Posterior vena cava (tissue), 2 donors: Measurements from ENCODE around the gene MACF1. TPM values are rescaled to one million over a fixed set of nuclear protein-coding genes. Genes with fewer than 3 reads are reported as not detected.
"Not testable (repeated sequence)": the region's sequence is repeated elsewhere in the genome, so short reads cannot be mapped to it uniquely, and the experiment has no call there.

Experiments
- DNase-seq: peaks from one replicate; pipeline ENCODE4 v3.0.0-alpha.2; 2020; ENCODE audit warnings: low spot score
- intact Hi-C, 2 donors: fragments of 100-400 bp; cut with DNase I; formaldehyde crosslinking; loops; one replicate each; pipeline versions ENCODE4 v1.14.1 to v1.14.2; 2022 to 2023
- total RNA-seq, 2 donors: library from RNA; stranded (reverse); fragmentation: NEBNext Ultra II Directional; extraction: Animal tissue kit (Norgen Biotek cat#: 25700); gene quantifications; one replicate each; pipeline ENCODE4 v1.2.1, GENCODE V29; 2021
- donor health status: DM: yes; HTN: yes; CAD: no.
- donor health status: DM: yes; HTN: yes; CAD: no.

MACF1 gene
- total RNA-seq, 2 donors from 2014 or later: 596 to 609 TPM

DNA sequence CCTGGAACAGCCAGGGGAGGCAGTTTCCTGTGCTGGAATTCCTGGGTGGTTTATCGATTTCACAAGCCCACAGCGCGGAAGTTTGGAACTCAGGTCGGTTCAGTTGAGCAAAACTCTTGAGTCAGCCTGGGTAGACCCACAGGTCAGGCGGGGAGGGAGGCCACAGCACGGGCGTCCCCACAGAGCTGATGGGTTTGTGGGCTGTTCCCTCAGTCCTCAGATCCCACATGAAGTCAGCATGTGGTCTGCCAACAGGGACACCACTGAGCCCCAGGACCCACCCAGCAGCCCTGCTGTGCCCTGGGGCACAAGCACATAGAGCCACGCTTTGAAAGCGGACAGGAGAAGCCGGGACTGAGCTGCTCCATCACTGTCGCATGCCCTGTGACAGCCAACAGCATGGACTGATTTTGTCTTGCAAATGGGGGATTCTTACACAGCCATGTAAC lies 304.4 kb downstream of the MACF1 start:
- peak; percentile 79 for DNase-seq
- intact Hi-C loops: no loop called here

DNA sequence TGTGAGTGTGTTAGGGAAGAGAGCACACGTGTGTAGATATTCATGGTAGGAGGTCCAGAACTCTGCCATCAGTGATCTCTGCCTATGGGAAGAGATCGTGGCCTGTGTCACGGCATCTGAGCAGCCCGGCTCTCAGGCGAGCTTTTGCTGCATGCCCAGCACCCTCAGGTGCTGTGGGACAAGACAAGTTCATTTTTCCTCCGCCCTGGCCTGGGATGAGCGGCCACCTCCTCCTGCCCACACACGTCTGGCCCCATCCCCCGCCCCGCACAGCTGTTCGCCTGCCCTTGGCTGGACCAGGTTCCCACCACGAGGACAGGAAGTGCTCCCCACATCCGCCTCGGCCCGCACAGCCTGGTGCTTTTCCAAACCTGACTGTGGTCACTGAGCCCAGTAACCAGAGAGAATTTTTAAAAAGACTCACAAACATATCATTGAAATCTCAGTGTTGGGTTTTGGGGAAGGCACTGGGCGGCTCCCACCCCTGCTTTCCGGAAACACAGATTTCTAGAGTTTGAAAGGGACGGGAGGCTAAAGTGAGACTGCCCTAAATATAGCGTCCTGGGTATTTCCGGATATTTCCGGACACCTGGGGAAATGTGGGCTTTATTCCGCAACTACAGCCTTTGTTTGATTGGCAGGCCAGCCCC lies 305.0 kb downstream of the MACF1 start:
- peak; percentile 83 for DNase-seq
- intact Hi-C loops: no loop called here

DNA sequence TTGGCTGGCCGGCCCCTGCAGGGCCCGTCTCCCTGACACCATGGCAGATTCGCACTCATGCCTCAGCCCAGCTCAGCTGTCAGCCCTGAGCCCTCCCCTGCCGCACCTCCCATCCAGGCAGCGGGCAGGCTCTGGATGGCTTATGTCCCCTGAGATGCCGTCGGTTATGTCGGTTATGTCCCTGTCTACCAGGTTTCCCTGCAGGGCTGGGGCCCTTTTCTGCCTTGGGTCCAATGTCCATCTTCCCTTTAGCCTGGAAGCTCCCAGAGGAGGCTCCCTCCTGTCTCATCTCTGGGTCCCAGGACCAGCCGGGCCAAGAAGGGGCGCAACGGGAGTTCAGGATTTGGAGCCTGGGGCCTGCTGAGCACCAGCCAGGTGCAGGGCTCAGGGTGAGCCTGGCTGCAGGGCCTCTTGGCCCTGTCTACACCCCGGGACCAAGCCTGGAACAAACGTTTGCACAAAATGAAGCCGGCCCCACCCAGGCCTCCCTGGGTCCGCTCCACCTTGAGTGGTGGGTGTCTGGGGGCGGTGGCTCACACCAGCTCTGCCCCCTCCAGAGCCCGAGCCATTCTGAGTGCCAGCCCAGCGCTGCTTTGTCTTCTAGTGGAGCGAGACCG lies 306.2 kb downstream of the MACF1 start:
- peak; percentile 48 for DNase-seq
- intact Hi-C loops: not testable (repeated sequence)

DNA sequence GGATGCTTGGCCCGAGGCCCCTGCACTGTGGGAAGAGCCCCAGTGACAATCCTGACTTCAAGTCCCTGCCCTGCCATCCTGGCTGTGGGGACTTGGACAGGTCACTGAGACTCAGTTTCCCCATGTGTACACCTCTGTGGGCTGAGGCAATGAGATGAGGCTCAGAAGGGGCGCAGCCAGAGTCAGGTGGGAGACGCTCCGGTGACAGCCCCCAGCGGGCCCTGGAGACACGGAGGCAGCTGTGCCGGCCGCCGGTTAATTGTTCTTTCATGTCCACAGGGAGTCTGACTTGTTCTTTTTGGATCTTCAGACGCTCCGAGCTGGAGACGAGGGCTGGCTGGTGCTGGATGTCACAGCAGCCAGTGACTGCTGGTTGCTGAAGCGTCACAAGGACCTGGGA lies 307.0 kb downstream of the MACF1 start:
- intact Hi-C loops, DNase-seq: not testable (repeated sequence)

DNA sequence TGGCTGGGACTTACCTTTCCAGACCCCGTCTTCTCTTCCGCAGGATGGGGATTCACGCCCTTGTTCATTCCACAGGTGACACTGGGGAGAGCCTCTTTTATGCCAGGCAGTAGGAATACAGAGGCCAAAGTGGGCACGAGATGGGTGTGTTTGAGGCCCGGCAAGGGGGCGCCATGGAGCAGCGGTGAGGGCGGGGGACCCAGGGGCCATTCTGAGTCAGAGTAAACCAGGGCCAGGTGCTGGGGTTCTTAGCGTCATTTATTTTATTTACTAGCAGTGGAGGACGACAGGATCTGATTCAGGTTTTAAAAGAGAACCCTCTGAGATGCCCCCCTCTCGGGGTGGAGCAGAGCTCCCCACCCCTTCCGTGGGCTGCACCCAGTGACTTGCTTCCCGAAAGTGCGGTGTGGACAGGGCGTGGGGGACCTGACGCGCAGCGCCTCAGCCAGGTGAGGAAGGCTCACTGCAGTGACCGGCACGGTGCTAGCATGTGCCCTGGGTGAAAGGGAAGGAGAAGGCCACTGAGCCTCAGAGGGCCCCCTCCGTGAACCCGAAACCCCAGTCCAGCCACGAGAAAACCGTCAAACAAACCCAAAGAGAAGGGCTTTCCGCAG lies 307.8 kb downstream of the MACF1 start:
- DNase-seq, intact Hi-C loops: not testable (repeated sequence)

DNA sequence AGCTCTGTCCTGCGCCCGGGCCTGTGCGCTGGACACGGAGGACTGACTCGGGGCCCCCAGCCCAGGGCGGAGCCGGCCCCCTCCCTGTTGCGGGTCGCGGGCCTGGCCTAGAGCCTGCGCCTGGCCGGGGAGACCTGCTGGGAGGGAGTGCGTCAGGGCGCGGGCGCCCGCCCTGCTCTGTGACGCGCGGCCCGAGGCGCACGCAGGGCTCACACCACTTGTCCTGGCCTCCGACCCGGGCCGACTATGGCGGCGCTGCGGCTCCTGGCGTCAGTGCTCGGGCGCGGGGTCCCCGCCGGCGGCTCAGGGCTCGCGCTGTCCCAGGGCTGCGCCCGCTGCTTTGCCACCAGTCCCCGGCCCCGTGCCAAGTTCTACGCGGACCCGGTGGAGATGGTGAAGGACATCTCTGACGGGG lies 310.2 kb downstream of the MACF1 start:
- peak; percentile 83 for DNase-seq
- intact Hi-C loops: not testable (repeated sequence)

DNA sequence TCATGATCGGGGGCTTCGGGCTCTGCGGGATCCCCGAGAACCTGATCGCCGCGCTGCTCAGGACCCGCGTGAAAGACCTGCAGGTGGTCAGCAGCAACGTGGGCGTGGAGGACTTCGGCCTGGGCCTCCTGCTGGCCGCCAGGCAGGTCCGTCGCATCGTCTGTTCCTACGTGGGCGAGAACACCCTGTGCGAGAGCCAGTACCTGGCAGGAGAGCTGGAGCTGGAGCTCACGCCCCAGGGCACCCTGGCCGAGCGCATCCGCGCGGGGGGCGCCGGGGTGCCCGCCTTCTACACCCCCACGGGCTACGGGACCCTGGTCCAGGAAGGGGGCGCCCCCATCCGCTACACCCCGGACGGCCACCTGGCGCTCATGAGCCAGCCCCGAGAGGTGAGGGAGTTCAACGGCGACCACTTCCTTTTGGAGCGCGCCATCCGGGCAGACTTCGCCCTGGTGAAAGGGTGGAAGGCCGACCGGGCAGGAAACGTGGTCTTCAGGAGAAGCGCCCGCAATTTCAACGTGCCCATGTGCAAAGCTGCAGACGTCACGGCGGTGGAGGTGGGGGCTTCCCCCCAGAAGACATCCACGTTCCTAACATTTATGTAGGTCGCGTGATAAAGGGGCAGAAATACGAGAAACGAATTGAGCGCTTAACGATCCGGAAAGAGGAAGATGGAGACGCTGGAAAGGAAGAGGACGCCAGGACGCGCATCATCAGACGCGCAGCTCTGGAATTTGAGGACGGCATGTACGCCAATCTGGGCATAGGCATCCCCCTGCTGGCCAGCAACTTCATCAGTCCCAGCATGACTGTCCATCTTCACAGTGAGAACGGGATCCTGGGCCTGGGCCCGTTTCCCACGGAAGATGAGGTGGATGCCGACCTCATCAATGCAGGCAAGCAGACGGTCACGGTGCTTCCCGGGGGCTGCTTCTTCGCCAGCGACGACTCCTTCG lies 310.9 kb downstream of the MACF1 start:
- intact Hi-C loops, DNase-seq: not testable (repeated sequence)

DNA sequence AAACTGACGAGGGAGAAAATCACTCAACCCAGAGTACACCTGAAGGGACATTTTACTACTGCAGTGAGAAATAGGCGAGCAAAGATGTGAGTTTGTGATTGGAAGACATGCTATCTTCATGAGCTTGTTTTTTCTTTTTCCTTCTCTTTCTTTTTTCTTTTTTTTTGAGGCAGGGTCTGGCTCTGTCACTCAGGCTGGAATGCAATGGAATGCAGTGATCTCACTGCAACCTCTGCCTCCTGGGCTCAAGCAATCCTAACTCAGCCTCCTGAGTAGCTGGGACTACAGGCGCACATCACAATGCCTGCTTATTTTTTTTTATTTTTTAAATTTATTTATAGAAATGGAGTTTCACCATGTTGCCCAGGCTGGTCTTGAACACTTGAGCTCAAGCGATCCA lies 312.3 kb downstream of the MACF1 start:
- not testable (repeated sequence) for DNase-seq

DNA sequence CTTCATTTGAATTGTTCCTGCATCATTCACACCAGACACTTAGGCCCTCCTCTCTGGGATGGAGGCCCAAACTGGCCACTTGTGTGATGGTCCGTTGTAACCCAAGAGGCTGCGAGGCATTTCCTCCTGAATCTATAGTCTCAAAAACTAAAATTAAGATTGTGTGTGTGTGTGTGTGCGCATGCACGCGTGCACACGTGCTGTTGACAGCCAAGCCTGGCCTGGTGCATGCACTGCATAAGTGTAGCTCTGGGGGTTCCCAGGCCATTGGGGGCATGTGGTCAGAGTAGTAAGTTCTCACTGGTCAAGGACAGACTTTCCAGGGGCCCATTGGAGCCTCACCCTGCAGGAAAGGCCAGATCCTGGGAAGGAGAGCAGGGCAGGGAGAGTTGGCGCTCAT lies 313.4 kb downstream of the MACF1 start:
- DNase-seq, intact Hi-C loops: not testable (repeated sequence)

More for the DNA sequence above, 312.3 kb downstream of the MACF1 start:
- intact Hi-C loops: not testable (repeated sequence)

DNA sequence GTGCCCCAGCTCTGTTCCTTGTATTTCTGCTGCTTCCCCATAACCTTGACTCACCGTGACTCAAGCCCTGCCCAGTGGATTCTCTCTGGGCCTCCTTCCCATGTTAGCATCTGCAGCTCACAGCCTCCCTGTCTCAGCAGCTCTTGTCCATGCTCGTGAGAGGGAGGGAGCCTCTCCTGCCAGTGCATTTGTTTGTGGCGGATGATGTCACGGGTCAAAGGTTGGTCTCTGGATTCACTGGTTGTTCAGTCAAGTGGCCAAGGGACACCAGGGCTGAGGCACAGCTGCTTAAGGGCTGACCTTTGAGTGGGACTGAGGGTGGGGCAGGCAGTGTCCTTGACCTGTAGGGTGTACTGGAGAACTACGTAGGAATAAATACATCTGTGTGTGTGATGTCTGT lies 314.9 kb downstream of the MACF1 start:
- DNase-seq: not testable (repeated sequence)

DNA sequence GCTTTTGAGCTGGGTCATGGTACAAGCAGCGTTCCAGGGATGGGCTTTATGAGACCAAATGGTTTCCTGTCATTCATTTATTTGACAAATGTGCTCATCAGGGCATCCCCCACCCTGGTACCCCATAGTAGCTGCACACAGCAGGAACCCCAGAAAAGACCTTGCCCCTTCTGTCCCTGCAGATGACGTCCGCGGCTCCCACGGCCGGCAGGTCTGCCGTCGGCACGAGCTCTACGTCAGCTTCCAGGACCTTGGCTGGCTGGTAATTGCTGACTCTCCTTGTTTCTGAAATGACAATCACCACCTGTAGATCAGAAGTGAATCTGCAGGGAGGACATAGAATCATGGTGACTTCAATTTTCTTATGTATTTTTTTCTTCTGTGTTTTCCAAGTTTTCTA lies 317.7 kb downstream of the MACF1 start:
- DNase-seq: peak; percentile 75

More for the DNA sequence above, 314.9 kb downstream of the MACF1 start:
- intact Hi-C loops: not testable (repeated sequence)

DNA sequence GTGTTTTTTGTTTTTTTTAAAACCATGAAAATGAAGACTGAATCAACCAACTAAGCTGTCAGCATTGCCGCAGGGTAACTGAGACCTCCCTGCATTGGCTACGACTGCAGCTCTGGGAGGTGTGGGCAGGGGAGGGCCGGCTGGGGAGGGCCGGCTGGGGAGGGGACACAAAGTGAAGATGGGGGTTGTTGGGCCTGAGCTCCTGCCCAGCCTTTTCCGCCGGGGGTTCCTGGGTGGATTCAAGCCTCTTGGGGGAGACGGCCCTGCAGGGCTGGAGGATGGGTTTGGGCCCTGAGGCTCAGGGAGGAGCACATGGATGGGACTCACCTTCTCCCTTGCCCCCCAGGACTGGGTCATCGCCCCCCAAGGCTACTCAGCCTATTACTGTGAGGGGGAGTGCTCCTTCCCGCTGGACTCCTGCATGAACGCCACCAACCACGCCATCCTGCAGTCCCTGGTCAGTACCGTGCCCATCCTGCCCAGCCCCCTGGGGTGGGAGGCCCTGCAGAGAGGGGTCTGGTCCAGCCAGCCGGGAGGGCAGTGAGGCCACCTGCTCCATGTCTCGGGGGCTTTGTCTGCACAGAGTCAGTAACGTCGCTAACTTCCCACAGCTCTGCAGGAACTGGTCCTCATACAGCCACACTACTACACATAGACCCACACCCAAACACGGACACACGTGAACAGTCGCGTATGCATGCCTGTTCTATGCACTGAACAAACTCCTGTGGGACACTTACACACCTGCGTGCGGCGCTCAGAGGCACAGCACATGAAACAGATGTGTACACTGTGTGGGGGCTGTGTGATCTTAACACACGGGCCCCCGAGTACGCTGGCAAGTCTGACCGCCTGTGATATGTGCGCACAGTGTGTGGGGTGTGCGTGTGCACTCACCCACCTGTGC lies 318.4 kb downstream of the MACF1 start:
- intact Hi-C loops: no loop called here
- peak; percentile 74 for DNase-seq

More for the DNA sequence above, 317.7 kb downstream of the MACF1 start:
- intact Hi-C loops: not testable (repeated sequence)

DNA sequence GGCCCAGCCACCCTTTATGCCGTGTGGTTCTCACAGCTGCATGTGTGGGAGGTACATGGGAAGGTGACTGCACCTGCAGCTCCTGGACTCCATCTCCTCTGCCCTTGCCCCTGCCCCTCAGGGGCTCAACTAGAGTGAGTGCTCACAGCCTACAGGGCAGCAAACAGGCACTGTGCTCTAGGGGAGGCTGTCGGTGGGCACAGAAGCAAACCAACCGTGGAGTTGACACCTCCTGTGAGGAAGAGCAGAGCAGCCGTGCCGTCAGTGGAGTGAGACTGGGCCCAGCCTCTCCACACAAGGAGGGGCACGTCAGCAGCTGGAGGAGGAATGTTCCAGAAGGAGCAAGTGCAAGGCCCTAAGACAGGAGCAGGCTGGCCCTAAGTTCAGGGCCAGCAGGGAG lies 319.7 kb downstream of the MACF1 start:
- intact Hi-C loops: no loop called here
- DNase-seq: peak; percentile 53

DNA sequence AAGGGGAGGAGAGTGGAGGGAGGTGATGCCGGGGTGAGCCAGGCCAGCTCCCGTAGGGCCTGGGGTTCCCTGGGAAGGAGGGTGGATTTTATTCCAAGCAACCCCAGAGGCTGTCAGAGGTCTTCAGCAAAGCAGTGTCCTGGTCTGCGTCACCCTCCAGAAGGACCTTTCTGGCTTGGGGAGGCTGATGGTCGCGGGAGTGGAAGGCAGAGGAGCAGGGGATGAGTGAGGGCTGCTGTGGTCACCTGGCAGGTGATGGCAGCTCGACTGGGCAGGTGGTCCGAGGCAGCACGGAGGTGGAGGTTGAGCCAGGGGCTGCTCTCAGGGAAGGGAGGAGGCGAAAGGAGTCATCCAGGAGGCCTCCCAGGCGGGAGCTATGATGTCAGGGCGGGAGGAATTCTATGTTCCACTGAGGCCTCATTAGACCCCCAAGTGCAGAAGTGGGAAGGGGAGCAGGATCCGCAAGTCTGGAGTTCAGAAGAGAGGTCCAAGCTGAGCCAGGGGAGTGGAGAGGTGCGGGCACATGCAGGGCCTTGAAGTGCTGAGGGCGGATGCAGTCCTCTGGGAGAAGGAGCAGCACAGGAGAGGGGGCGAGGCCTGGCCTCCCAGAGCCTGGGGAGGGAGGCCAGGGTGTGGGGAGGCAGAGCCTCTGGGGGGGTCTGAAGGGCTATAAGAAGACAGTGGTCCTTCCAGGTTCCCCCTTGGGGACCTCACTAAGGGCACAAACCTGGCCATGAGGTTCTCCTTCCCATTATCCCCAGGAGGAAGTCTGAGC lies 320.3 kb downstream of the MACF1 start:
- intact Hi-C loops: no loop called here
- DNase-seq: peak; percentile 46

DNA sequence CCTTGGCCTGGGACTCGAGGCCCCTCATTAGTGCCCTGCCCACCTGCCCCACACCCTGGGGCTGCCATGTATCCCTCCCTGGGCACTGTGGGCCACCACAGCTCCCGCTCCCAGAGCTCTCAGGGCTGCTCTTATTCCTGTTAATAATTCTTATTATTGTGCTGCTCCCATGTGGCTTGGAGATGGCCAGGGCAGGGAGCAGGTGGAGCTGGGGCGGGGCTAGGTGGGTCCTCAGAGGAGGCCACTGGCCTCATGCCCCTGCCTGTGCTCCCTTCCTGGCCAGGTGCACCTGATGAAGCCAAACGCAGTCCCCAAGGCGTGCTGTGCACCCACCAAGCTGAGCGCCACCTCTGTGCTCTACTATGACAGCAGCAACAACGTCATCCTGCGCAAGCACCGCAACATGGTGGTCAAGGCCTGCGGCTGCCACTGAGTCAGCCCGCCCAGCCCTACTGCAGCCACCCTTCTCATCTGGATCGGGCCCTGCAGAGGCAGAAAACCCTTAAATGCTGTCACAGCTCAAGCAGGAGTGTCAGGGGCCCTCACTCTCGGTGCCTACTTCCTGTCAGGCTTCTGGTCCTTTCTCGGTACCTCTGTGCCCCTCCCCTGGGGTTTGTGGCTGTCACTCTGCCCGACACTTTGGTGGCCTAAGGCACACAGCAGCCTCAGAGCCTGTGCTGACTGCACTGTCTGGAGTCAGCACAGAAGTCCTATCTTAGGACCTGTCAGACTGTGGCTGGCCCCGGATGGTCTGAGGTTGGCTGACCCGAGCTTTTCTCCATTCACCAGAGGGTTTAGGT lies 321.1 kb downstream of the MACF1 start:
- peak; percentile 70 for DNase-seq
- intact Hi-C loops: no loop called here

DNA sequence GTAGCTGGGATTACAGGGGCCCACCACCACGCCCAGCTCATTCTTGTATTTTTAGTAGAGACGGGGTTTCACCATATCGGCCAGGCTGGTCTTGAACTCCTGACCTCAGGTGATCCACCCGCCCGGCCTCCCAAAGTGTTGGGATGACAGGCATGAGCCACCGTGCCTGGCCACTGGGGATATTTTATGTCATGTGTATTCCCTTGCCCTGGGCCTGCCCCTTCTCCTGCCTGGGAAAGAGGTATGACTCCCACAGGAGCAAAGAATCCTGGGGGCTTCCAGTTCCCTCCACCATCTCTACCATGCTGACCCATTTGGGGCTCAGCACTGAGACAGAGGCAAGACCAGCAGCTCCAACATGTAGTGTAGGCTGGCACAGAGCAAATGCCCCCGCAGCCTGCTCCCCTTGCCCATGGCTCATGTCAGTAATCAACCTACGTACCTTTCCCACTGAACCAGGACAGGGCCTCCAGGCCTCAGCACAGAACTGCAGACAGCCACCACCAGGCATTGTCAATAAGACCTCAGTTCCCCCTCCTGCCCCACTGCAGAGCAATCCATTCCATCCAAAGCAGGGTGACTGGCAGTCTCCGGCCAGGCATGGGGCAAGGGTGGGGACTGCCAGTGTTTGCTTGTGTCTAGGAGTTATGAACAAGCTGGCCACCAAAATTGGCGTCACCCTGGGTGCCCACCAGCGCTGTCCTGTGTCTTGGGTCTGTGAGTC lies 322.1 kb downstream of the MACF1 start:
- intact Hi-C loops: no loop called here
- peak; percentile 69 for DNase-seq
